GM19452 (cell line): ENCODE measurements around the gene TMED10.
"Not testable (repeated sequence)": the region's sequence is repeated elsewhere in the genome, so short reads cannot be mapped to it uniquely, and the experiment has no call there.

Experiments
- ATAC-seq: cut with Tn5 transposase; IDR thresholded peaks from one replicate; pipeline ENCODE4 v1.9.1; 2021; ENCODE audit not compliant: unreplicated experiment

TMED10 gene

GRCh38 chr14:75191100-75191499 lies 14.7 kb upstream of the TMED10 start:
- ATAC-seq = no peak

- ATAC-seq = no peak
Observed at GRCh38 chr14:75190023-75190422, 13.6 kb upstream of the TMED10 start.

- no peak for ATAC-seq
Observed at GRCh38 chr14:75188520-75189268, 12.3 kb upstream of the TMED10 start.

GRCh38 chr14:75188086-75188485 lies 11.7 kb upstream of the TMED10 start:
- no peak for ATAC-seq

GRCh38 chr14:75186953-75187352 lies 10.5 kb upstream of the TMED10 start:
- no peak for ATAC-seq

GRCh38 chr14:75185251-75186040 lies 9.0 kb upstream of the TMED10 start:
- ATAC-seq = no peak

GRCh38 chr14:75184492-75184891 lies 8.1 kb upstream of the TMED10 start:
- no peak for ATAC-seq

GRCh38 chr14:75184039-75184438 lies 7.6 kb upstream of the TMED10 start:
- no peak for ATAC-seq

- ATAC-seq = no peak
Observed at GRCh38 chr14:75183225-75183624, 6.8 kb upstream of the TMED10 start.

- ATAC-seq = no peak
Observed at GRCh38 chr14:75182821-75183220, 6.4 kb upstream of the TMED10 start.

GRCh38 chr14:75182163-75182562 lies 5.8 kb upstream of the TMED10 start:
- not testable (repeated sequence) for ATAC-seq

GRCh38 chr14:75181293-75182062 lies 5.1 kb upstream of the TMED10 start:
- no peak for ATAC-seq

GRCh38 chr14:75175677-75176141 lies 703 bp downstream of the TMED10 start:
- ATAC-seq = peak; percentile 17

GRCh38 chr14:75174066-75174465 lies 2.3 kb downstream of the TMED10 start:
- ATAC-seq = no peak

GRCh38 chr14:75170772-75171171 lies 5.6 kb downstream of the TMED10 start:
- no peak for ATAC-seq

GRCh38 chr14:75168586-75169335 lies 7.7 kb downstream of the TMED10 start:
- no peak for ATAC-seq

GRCh38 chr14:75167325-75167724 lies 9.1 kb downstream of the TMED10 start:
- no peak for ATAC-seq

- no peak for ATAC-seq
Observed at GRCh38 chr14:75165586-75166391, 10.6 kb downstream of the TMED10 start.

GRCh38 chr14:75164809-75165208 lies 11.6 kb downstream of the TMED10 start:
- ATAC-seq = no peak

GRCh38 chr14:75163677-75164076 lies 12.7 kb downstream of the TMED10 start:
- ATAC-seq = no peak
